Left ventricle myocardium inferior (tissue), 1 donor: ENCODE results near the gene GPC3. TPM values are rescaled to one million over a fixed set of nuclear protein-coding genes. Genes with fewer than 3 reads are reported as not detected.

Experiments
- DNase-seq: peaks from one replicate; pipeline ENCODE4 v3.0.0-alpha.2; 2020
- H3K27ac ChIP-seq: fragments of 200-600 bp; replicated peaks from 2 replicates; pipeline ENCODE4 v1.8.0; 2021
- H3K27me3 ChIP-seq: fragments of 200-600 bp; 2 replicates; pipeline ENCODE4 v1.8.0; 2021; ENCODE audit warnings: low read depth
- H3K36me3 ChIP-seq: fragments of 200-600 bp; 2 replicates; pipeline ENCODE4 v1.8.0; 2021
- H3K4me1 ChIP-seq: fragments of 200-600 bp; 2 replicates; pipeline ENCODE4 v1.8.0; 2021
- H3K4me3 ChIP-seq: fragments of 200-600 bp; 2 replicates; pipeline ENCODE4 v1.8.0; 2021; ENCODE audit warnings: mild to moderate bottlenecking, moderate library complexity
- H3K9me3 ChIP-seq: fragments of 200-600 bp; replicated peaks from 2 replicates; pipeline ENCODE4 v1.8.0; 2021
- intact Hi-C: fragments of 100-400 bp; cut with micrococcal nuclease; formaldehyde crosslinking; loops from one replicate; pipeline ENCODE4 v1.11.0; 2022
- total RNA-seq: library from RNA; stranded (reverse); fragmentation: NEBNext Ultra II Directional; extraction: Animal tissue kit (Norgen Biotek cat#: 25700); gene quantifications from one replicate; pipeline ENCODE4 v1.2.1, GENCODE V29; 2021
- TF ChIP-seq, protein P1 (sequence below): fragments of 200-600 bp; IDR thresholded peaks from 2 replicates; pipeline ENCODE4 v1.8.0; 2021; ENCODE audit warnings: antibody characterized with exemption, mild to moderate bottlenecking, borderline replicate concordance
- donor health status: DM: no; HTN: yes; CAD: no; lungs with severe emphysema.

The GPC3 gene
- total RNA-seq, 1 donor from 2014 or later = 5.4 TPM

GRCh38 chrX:134013092-134013497 lies 27.7 kb upstream of the GPC3 start:
- H3K36me3 ChIP-seq = no peaks in the 10 kb centered on the region
- H3K4me1 ChIP-seq = no peaks in the 10 kb centered on the region
- TF ChIP-seq, protein P1, sequence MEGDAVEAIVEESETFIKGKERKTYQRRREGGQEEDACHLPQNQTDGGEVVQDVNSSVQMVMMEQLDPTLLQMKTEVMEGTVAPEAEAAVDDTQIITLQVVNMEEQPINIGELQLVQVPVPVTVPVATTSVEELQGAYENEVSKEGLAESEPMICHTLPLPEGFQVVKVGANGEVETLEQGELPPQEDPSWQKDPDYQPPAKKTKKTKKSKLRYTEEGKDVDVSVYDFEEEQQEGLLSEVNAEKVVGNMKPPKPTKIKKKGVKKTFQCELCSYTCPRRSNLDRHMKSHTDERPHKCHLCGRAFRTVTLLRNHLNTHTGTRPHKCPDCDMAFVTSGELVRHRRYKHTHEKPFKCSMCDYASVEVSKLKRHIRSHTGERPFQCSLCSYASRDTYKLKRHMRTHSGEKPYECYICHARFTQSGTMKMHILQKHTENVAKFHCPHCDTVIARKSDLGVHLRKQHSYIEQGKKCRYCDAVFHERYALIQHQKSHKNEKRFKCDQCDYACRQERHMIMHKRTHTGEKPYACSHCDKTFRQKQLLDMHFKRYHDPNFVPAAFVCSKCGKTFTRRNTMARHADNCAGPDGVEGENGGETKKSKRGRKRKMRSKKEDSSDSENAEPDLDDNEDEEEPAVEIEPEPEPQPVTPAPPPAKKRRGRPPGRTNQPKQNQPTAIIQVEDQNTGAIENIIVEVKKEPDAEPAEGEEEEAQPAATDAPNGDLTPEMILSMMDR = no peak
- no peak overlapping the region for H3K4me3 ChIP-seq
- intact Hi-C loops = no loop called here
- no peaks in the 10 kb centered on the region for H3K27me3 ChIP-seq
- H3K9me3 ChIP-seq = no peaks in the 10 kb centered on the region
- H3K27ac ChIP-seq = no peak overlapping the region
- no peak for DNase-seq

DNA sequence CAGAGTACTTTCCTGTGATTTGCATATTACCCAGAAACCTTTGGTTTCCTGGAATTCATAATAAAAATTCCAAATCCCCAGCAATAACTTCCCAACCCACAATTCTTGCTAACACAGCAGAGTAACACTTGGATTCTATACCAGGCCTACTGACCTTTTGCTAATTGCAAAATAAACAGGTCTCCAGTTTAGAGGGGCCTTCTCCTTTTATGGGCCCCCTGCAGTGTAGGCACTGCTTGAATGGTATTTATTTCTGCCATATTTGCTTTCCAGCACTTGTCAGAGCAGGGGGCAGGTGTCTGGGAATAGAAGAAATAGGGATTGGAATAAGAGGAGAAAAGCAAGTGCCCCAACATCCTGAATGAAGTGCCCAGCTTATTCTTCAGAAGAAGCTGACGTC lies 25.3 kb upstream of the GPC3 start:
- H3K9me3 ChIP-seq = no peaks in the 10 kb centered on the region
- H3K27ac ChIP-seq = no peak overlapping the region
- intact Hi-C loops = no loop called here
- no peak for DNase-seq
- no peak overlapping the region for H3K4me3 ChIP-seq
- TF ChIP-seq, protein P1 = no peak
- no peaks in the 10 kb centered on the region for H3K4me1 ChIP-seq
- no peaks in the 10 kb centered on the region for H3K27me3 ChIP-seq
- H3K36me3 ChIP-seq = no peaks in the 10 kb centered on the region

DNA sequence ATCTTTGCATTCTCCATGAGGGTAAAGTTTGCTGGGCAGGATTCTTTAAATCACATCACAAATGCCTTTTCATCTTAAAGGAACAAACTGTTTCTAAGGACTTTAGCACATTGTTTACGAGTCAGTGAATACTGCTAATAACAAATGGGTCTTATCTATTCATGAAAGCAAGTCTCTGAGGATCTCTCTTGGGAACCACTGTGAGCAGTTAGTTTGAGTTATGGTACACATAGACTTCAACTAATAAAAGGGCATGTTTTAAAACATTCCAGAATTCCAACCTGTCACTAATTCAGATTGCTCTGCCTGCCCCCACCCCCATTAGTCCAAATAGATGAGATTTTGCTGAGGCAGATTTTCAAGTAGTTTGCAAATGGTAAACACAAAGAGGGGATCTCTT lies 22.3 kb upstream of the GPC3 start:
- H3K27me3 ChIP-seq = no peaks in the 10 kb centered on the region
- intact Hi-C loops = no loop called here

GRCh38 chrX:134006484-134007161 lies 21.2 kb upstream of the GPC3 start:
- no peak overlapping the region for H3K4me3 ChIP-seq
- intact Hi-C loops = no loop called here
- no peak for DNase-seq

More for the DNA sequence above, 22.3 kb upstream of the GPC3 start:
- Histone ChIP-seq H3K27ac (no peak overlapping the region), H3K9me3 (no peaks in the 10 kb centered on the region), H3K4me3 (no peak overlapping the region), H3K36me3 (no peaks in the 10 kb centered on the region), H3K4me1 (no peaks in the 10 kb centered on the region)
- DNase-seq = no peak
- TF ChIP-seq, protein P1 = no peak

DNA sequence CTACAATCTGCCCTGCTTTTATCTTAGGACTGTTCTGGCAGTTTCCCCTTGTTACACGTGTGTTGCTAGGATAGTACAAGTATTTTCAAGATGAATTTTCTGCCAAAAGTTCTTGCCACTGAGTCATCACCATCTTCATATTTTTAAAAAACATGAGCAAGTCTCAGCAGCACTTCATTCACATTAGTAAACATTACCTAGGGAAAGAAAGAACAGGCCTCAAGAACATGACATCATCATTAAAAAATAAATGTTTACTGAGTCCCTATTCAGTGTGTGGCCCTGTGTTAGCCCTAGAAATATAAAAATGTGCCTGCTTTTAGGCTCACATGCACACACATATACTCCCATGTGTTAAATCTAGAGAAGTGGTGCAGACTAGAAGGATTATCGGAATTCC lies 18.7 kb upstream of the GPC3 start:
- Histone ChIP-seq H3K27me3 (no peaks in the 10 kb centered on the region), H3K36me3 (no peaks in the 10 kb centered on the region), H3K9me3 (no peaks in the 10 kb centered on the region), H3K4me3 (no peak overlapping the region), H3K4me1 (no peaks in the 10 kb centered on the region), H3K27ac (no peak overlapping the region)
- no peak for DNase-seq
- intact Hi-C loops = no loop called here
- TF ChIP-seq, protein P1 = no peak

More at GRCh38 chrX:134006484-134007161, 21.2 kb upstream of the GPC3 start:
- H3K27ac ChIP-seq = no peak overlapping the region
- no peaks in the 10 kb centered on the region for H3K27me3 ChIP-seq
- TF ChIP-seq, protein P1 = no peak
- H3K9me3 ChIP-seq = no peaks in the 10 kb centered on the region
- no peaks in the 10 kb centered on the region for H3K36me3 ChIP-seq
- H3K4me1 ChIP-seq = no peaks in the 10 kb centered on the region
